Mesendoderm (in vitro differentiated cells): ENCODE measurements around the gene DDIAS.
"Not testable (repeated sequence)": the region's sequence is repeated elsewhere in the genome, so short reads cannot be mapped to it uniquely, and the experiment has no call there.

Source experiments
- DNase-seq: peaks from one replicate; pipeline ENCODE4 v3.0.0; 2013
- H2AK5ac ChIP-seq: 2 replicates; pipeline ENCODE4 v1.6.1; 2013; ENCODE audit warnings: low read length, inconsistent platforms
- H2BK120ac ChIP-seq: 2 replicates; pipeline ENCODE4 v1.6.1; 2013; ENCODE audit warnings: low read depth, mild to moderate bottlenecking, low read length, moderate library complexity, mixed read lengths
- H2BK15ac ChIP-seq: replicated peaks from 2 replicates; pipeline ENCODE4 v1.6.1; 2013; ENCODE audit warnings: low read depth, mild to moderate bottlenecking, moderate library complexity
- H2BK5ac ChIP-seq: 2 replicates; pipeline ENCODE4 v1.6.1; 2013; ENCODE audit warnings: low read length, inconsistent platforms
- H3K18ac ChIP-seq: 2 replicates; pipeline ENCODE4 v1.6.1; 2013; ENCODE audit warnings: mild to moderate bottlenecking, low read length, mixed read lengths
- H3K23ac ChIP-seq: one replicate; pipeline ENCODE4 v1.6.1; 2013; ENCODE audit warnings: low read length
- H3K27ac ChIP-seq: 2 replicates; pipeline ENCODE4 v1.5.1; 2013; ENCODE audit warnings: low read depth, mild to moderate bottlenecking, inconsistent platforms, low read length, moderate library complexity
- H3K27me3 ChIP-seq: 2 replicates; pipeline ENCODE4 v1.6.1; 2013; ENCODE audit warnings: low read length, control low read depth, mild to moderate bottlenecking, inconsistent platforms; ENCODE audit not compliant: insufficient read depth, poor library complexity
- H3K36me3 ChIP-seq: 2 replicates; pipeline ENCODE4 v1.6.1; 2013; ENCODE audit warnings: low read length, inconsistent platforms; ENCODE audit not compliant: control insufficient read depth, insufficient read depth
- H3K4ac ChIP-seq: one replicate; pipeline ENCODE4 v1.6.1; 2013; ENCODE audit warnings: low read depth, mild to moderate bottlenecking, low read length, moderate library complexity
- H3K4me1 ChIP-seq: 2 replicates; pipeline ENCODE4 v1.6.1; 2013; ENCODE audit warnings: low read depth, low read length, inconsistent platforms; ENCODE audit not compliant: control insufficient read depth
- H3K4me2 ChIP-seq: 2 replicates; pipeline ENCODE4 v1.6.1; 2013; ENCODE audit warnings: low read length
- H3K4me3 ChIP-seq: 2 replicates; pipeline ENCODE4 v1.5.1; 2013; ENCODE audit warnings: mild to moderate bottlenecking, low read length
- H3K56ac ChIP-seq: one replicate; pipeline ENCODE4 v1.6.1; 2013; ENCODE audit warnings: low read length
- H3K79me1 ChIP-seq: 2 replicates; pipeline ENCODE4 v1.6.1; 2013; ENCODE audit warnings: low read length, inconsistent platforms
- H3K79me2 ChIP-seq: 2 replicates; pipeline ENCODE4 v1.6.1; 2013; ENCODE audit warnings: mild to moderate bottlenecking, low read length; ENCODE audit not compliant: control insufficient read depth, insufficient read depth
- H3K9ac ChIP-seq: 2 replicates; pipeline ENCODE4 v1.6.1; 2013; ENCODE audit warnings: low read length, inconsistent platforms
- H4K5ac ChIP-seq: one replicate; pipeline ENCODE4 v1.6.1; 2013; ENCODE audit warnings: low read length
- H4K8ac ChIP-seq: one replicate; pipeline ENCODE4 v1.6.1; 2013; ENCODE audit warnings: low read depth, mild to moderate bottlenecking, control low read depth, low read length, moderate library complexity
- WGBS: extraction: QIAGEN DNeasy Blood & Tissue Kit; methylation state at CpG from one replicate; pipeline ENCODE4 v1.1.7; 2013; ENCODE audit warnings: low lambda C conversion rate, missing lambda C conversion rate; ENCODE audit not compliant: insufficient coverage; ENCODE audit errors: extremely low coverage; 5-methylcytosine and 5-hydroxymethylcytosine counted together

The DDIAS gene

DNA sequence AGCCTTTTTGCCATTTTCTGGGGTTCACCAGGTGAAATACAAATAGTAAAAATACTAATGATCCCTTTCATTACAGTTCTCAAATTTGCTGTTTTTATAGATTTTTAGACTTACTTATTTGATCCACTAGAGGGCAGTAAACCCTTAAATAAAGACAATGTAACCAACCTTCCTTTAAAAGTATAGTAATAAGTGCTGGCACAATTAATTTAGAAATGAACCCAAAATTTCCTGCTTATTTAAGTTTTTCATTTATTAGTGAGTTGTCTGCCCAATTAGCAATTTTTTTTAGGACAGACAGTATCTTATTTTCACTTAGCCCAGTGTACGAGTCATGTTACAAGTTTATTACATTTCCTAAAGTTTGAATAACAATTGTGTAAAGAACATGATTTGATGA lies 4.7 kb downstream of the DDIAS start:
- Histone ChIP-seq H3K4me3 (no peak overlapping the region), H3K36me3 (no peaks in the 10 kb centered on the region), H4K5ac (no peak overlapping the region), H2AK5ac (no peak overlapping the region), H3K79me1 (peaks cover 9% of the 10 kb centered on the region), H3K9ac (no peak overlapping the region), H3K18ac (no peak overlapping the region), H2BK5ac (no peak overlapping the region), H2BK15ac (no peak overlapping the region), H3K79me2 (peaks cover 26% of the 10 kb centered on the region), H3K4me2 (no peak overlapping the region), H4K8ac (no peak overlapping the region), H3K56ac (no peak overlapping the region), H3K4ac (no peak overlapping the region), H3K27ac (no peak overlapping the region), H3K27me3 (no peaks in the 10 kb centered on the region), H3K4me1 (peaks cover 6% of the 10 kb centered on the region), H3K23ac (no peak overlapping the region), H2BK120ac (no peak overlapping the region)
- no CpG with 5 or more reads among the region's 1 CpG for WGBS
- peak; percentile 22 for DNase-seq

DNA sequence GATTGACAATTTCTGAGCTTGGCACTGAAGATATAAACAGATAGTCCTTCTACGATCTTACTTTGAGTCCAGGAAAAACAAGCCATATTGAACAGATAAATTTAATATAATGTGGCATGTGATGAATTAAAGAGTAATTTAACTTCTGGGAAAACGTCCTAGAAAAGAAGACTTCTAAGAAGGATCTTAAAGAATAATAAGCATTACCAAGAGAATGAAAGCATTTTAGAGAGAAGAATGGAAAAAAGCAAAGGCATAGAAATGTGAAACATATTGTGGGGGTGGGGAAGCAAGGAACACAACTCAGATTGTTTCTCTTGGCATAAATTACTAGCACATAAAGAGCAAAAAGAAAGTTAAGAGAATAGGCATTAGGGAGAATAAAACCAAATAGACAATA lies 5.4 kb downstream of the DDIAS start:
- no CpG with 5 or more reads among the region's 2 CpGs for WGBS
- no peak overlapping the region for H3K56ac ChIP-seq
- no peak overlapping the region for H3K4me3 ChIP-seq
- no peak overlapping the region for H2BK5ac ChIP-seq
- H4K5ac ChIP-seq: no peak overlapping the region
- H3K79me2 ChIP-seq: peaks cover 26% of the 10 kb centered on the region
- no peak overlapping the region for H3K23ac ChIP-seq
- no peaks in the 10 kb centered on the region for H3K36me3 ChIP-seq
- peaks cover 9% of the 10 kb centered on the region for H3K79me1 ChIP-seq
- H3K4ac ChIP-seq: no peak overlapping the region
- H3K4me1 ChIP-seq: peaks cover 6% of the 10 kb centered on the region
- H2BK15ac ChIP-seq: no peak overlapping the region
- no peak overlapping the region for H3K18ac ChIP-seq
- no peak overlapping the region for H3K4me2 ChIP-seq
- no peak overlapping the region for H2BK120ac ChIP-seq
- no peak for DNase-seq
- no peaks in the 10 kb centered on the region for H3K27me3 ChIP-seq
- H2AK5ac ChIP-seq: no peak overlapping the region
- no peak overlapping the region for H3K9ac ChIP-seq
- H4K8ac ChIP-seq: no peak overlapping the region
- H3K27ac ChIP-seq: no peak overlapping the region

DNA sequence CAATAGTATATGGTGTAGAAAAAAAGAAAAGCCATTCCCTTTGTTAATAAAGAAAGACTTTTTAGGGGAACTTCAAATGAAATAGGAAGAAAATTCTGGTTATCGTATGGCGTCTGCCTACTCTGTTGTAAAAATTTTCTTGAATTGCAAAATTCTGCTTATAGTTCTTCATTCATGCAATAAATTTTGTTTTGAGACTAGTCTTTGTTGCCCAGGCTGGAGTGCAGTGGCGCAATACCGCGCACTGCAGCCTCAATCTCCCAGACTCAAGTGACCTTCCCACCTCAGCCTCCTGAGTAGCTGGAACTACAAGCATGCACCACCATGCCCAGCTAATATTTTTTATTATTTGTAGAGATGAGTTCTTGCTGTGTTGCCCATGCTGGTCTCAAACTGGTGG lies 5.8 kb downstream of the DDIAS start:
- H2AK5ac ChIP-seq: no peak overlapping the region
- no peak for DNase-seq
- no peak overlapping the region for H3K9ac ChIP-seq
- no peak overlapping the region for H3K4me2 ChIP-seq
- no peak overlapping the region for H4K5ac ChIP-seq
- no peak overlapping the region for H3K56ac ChIP-seq
- H3K27me3 ChIP-seq: no peaks in the 10 kb centered on the region
- H3K27ac ChIP-seq: no peak overlapping the region
- H3K4me3 ChIP-seq: no peak overlapping the region
- peaks cover 24% of the 10 kb centered on the region for H3K79me2 ChIP-seq
- no peak overlapping the region for H2BK5ac ChIP-seq
- no peak overlapping the region for H3K18ac ChIP-seq
- WGBS: no CpG with 5 or more reads among the region's 5 CpGs
- H3K79me1 ChIP-seq: peaks cover 10% of the 10 kb centered on the region
- H3K23ac ChIP-seq: no peak overlapping the region
- no peak overlapping the region for H4K8ac ChIP-seq
- H3K36me3 ChIP-seq: no peaks in the 10 kb centered on the region
- H3K4me1 ChIP-seq: peaks cover 6% of the 10 kb centered on the region
- H2BK120ac ChIP-seq: no peak overlapping the region
- no peak overlapping the region for H2BK15ac ChIP-seq
- no peak overlapping the region for H3K4ac ChIP-seq

- Histone ChIP-seq H3K4ac (no peak overlapping the region), H3K27ac (no peak overlapping the region), H2BK5ac (no peak overlapping the region), H3K79me1 (peaks cover 4% of the 10 kb centered on the region), H2AK5ac (no peak overlapping the region), H3K18ac (no peak overlapping the region), H3K27me3 (no peaks in the 10 kb centered on the region), H3K79me2 (peaks cover 15% of the 10 kb centered on the region), H3K36me3 (peaks cover 1% of the 10 kb centered on the region), H4K5ac (no peak overlapping the region), H4K8ac (no peak overlapping the region), H3K4me1 (no peaks in the 10 kb centered on the region), H3K9ac (no peak overlapping the region), H3K4me3 (no peak overlapping the region), H2BK120ac (no peak overlapping the region), H3K56ac (no peak overlapping the region), H3K4me2 (no peak overlapping the region), H2BK15ac (no peak overlapping the region), H3K23ac (no peak overlapping the region)
- no peak for DNase-seq
Measured at GRCh38 chr11:82908311-82908710, 6.8 kb downstream of the DDIAS start.

GRCh38 chr11:82909015-82909640 lies 7.6 kb downstream of the DDIAS start:
- Histone ChIP-seq H2BK120ac (no peak overlapping the region), H3K4ac (no peak overlapping the region), H2AK5ac (no peak overlapping the region), H3K56ac (no peak overlapping the region), H4K8ac (no peak overlapping the region), H3K9ac (no peak overlapping the region), H3K4me1 (no peaks in the 10 kb centered on the region), H3K27ac (no peak overlapping the region), H3K18ac (no peak overlapping the region), H3K4me3 (no peak overlapping the region), H3K4me2 (no peak overlapping the region), H3K79me1 (peaks cover 4% of the 10 kb centered on the region), H3K79me2 (peaks cover 13% of the 10 kb centered on the region), H3K23ac (no peak overlapping the region), H2BK15ac (no peak overlapping the region), H3K36me3 (peaks cover 1% of the 10 kb centered on the region), H2BK5ac (no peak overlapping the region), H4K5ac (no peak overlapping the region), H3K27me3 (no peaks in the 10 kb centered on the region)
- WGBS: no CpG with 5 or more reads among the region's 7 CpGs
- no peak for DNase-seq

DNA sequence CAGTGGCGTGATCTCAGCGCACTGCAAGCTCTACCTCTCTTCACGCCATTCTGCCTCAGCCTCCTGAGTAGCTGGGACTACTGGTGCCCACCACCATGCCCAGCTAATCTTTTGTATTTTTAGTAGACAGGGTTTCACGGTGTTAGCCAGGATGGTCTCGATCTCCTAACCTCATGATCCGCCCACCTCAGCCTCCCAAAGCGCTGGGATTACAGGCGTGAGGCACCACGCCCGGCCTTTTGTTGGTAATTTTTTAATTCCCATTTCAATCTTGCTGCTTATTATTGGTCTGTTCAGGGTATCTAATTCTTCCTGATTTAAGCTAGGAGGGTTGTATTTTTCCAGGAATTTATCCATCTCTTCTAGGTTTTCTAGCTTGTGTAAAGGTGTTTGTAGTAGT lies 18.2 kb downstream of the DDIAS start:
- H4K5ac ChIP-seq, H2BK15ac ChIP-seq, H3K27me3 ChIP-seq, H3K23ac ChIP-seq, H3K4me1 ChIP-seq, H3K4me3 ChIP-seq, H3K79me2 ChIP-seq, H4K8ac ChIP-seq, H3K79me1 ChIP-seq, DNase-seq, H3K4ac ChIP-seq, H2AK5ac ChIP-seq, H3K56ac ChIP-seq, H2BK120ac ChIP-seq, H3K27ac ChIP-seq, H2BK5ac ChIP-seq, H3K9ac ChIP-seq, H3K18ac ChIP-seq, H3K4me2 ChIP-seq, H3K36me3 ChIP-seq: not testable (repeated sequence)
- no CpG with 5 or more reads among the region's 10 CpGs for WGBS
